ENCODE data around the gene HSPA9. TPM values are rescaled to one million over a fixed set of nuclear protein-coding genes. Genes with fewer than 3 reads are reported as not detected.

HSPA9 gene
- total RNA-seq, 1 experiment from 2014 or later, result 414 TPM

Other genes with a start within 250 kb of the HSPA9 start
- gene CDC25C, start 243.6 kb downstream of the HSPA9 start, total RNA-seq (2021), result 15.0 to 18.8 TPM (median 16.1 TPM) in 3 replicates
- 51.3 to 56.2 TPM (median 53.0 TPM) in 3 replicates for gene FAM53C, start 237.1 kb downstream of the HSPA9 start, total RNA-seq (2021)
- 86.2 to 89.0 TPM (median 87.9 TPM) in 3 replicates for gene KDM3B, start 222.7 kb downstream of the HSPA9 start, total RNA-seq (2021)
- gene REEP2, start 136.3 kb downstream of the HSPA9 start, total RNA-seq (2021), result 47.7 to 51.1 TPM (median 50.9 TPM) in 3 replicates
- gene EGR1, start 109.9 kb downstream of the HSPA9 start, total RNA-seq (2021), result 15.7 to 30.0 TPM (median 28.5 TPM) in 3 replicates
- gene ETF1, start 32.2 kb downstream of the HSPA9 start, total RNA-seq (2021), result 110 to 137 TPM (median 115 TPM) in 3 replicates
- gene CTNNA1, start 178.0 kb upstream of the HSPA9 start, total RNA-seq (2021), result 297 to 309 TPM (median 309 TPM) in 3 replicates

Data from WTC11 (cell line).